ENCODE results near the gene NTSR1.

GRCh38 chr20:62717933-62718332 is 9.3 kb downstream of the NTSR1 start:
- TF ChIP-seq, protein P1, sequence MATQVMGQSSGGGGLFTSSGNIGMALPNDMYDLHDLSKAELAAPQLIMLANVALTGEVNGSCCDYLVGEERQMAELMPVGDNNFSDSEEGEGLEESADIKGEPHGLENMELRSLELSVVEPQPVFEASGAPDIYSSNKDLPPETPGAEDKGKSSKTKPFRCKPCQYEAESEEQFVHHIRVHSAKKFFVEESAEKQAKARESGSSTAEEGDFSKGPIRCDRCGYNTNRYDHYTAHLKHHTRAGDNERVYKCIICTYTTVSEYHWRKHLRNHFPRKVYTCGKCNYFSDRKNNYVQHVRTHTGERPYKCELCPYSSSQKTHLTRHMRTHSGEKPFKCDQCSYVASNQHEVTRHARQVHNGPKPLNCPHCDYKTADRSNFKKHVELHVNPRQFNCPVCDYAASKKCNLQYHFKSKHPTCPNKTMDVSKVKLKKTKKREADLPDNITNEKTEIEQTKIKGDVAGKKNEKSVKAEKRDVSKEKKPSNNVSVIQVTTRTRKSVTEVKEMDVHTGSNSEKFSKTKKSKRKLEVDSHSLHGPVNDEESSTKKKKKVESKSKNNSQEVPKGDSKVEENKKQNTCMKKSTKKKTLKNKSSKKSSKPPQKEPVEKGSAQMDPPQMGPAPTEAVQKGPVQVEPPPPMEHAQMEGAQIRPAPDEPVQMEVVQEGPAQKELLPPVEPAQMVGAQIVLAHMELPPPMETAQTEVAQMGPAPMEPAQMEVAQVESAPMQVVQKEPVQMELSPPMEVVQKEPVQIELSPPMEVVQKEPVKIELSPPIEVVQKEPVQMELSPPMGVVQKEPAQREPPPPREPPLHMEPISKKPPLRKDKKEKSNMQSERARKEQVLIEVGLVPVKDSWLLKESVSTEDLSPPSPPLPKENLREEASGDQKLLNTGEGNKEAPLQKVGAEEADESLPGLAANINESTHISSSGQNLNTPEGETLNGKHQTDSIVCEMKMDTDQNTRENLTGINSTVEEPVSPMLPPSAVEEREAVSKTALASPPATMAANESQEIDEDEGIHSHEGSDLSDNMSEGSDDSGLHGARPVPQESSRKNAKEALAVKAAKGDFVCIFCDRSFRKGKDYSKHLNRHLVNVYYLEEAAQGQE (IDR thresholded peaks at IDR 0.05; ENCODE audit: insufficient read depth in 1 of 2, low read depth in 2 of 2, low read length in 1 of 2) = no peak
- TF ChIP-seq, protein P2, sequence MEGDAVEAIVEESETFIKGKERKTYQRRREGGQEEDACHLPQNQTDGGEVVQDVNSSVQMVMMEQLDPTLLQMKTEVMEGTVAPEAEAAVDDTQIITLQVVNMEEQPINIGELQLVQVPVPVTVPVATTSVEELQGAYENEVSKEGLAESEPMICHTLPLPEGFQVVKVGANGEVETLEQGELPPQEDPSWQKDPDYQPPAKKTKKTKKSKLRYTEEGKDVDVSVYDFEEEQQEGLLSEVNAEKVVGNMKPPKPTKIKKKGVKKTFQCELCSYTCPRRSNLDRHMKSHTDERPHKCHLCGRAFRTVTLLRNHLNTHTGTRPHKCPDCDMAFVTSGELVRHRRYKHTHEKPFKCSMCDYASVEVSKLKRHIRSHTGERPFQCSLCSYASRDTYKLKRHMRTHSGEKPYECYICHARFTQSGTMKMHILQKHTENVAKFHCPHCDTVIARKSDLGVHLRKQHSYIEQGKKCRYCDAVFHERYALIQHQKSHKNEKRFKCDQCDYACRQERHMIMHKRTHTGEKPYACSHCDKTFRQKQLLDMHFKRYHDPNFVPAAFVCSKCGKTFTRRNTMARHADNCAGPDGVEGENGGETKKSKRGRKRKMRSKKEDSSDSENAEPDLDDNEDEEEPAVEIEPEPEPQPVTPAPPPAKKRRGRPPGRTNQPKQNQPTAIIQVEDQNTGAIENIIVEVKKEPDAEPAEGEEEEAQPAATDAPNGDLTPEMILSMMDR (IDR thresholded peaks at IDR 0.05) = no peak
- no peak for TF ChIP-seq TCF7L2 (IDR thresholded peaks at IDR 0.05; ENCODE audit: low read depth, low read length)
- no peak for TF ChIP-seq POLR2AphosphoS5 (IDR thresholded peaks at IDR 0.05; ENCODE audit: low read depth, low read length)
- TF ChIP-seq SIN3A (IDR thresholded peaks at IDR 0.05; ENCODE audit: borderline replicate concordance, insufficient read depth, low read depth, low read length) = no peak

Measured in Panc1 (cell line).